ENCODE measurements around the gene CROCC2. TPM values are rescaled to one million over a fixed set of nuclear protein-coding genes. Genes with fewer than 3 reads are reported as not detected.

CROCC2 gene
- total and polyA plus RNA-seq, 2 donors (not counting 1 experiment from before 2014, with no cell fraction given) = not detected

- no peak for ATAC-seq (ENCODE audit: low read depth)
- H4K20me1 ChIP-seq (ENCODE audit: control insufficient read depth, insufficient read depth, low read length, poor library complexity, severe bottlenecking) = no peaks in the 10 kb centered on the region
- no peak overlapping the region for H3K4me3 ChIP-seq (ENCODE audit: control extremely low read depth in 1 of 5, extremely low read depth in 1 of 5, insufficient read depth in 1 of 5, low read depth in 2 of 5, low read length in 4 of 5)
- Mint-ChIP-seq H3K4me1 (no peaks in the 10 kb centered on the region), H3K27ac (no peak overlapping the region), H3K4me3 (no peak overlapping the region), H3K27me3 (peaks cover 8% of the 10 kb centered on the region), H3K9me3 (ENCODE audit: insufficient read depth) (no peaks in the 10 kb centered on the region)
- intact Hi-C loops (cut with micrococcal nuclease) = no loop called here
- 92% methylated on average over 24 of the region's 24 CpGs for WGBS (ENCODE audit: insufficient coverage)
- no peak overlapping the region for H3K27ac ChIP-seq (ENCODE audit: low read length in 2 of 2)
- TF ChIP-seq CTCF (IDR thresholded peaks at IDR 0.05) = no peak
- TF ChIP-seq EZH2 (IDR thresholded peaks at IDR 0.05; ENCODE audit: borderline replicate concordance, insufficient read depth, low read depth, low read length, poor library complexity, severe bottlenecking) = no peak
- no peak overlapping the region for H3K9ac ChIP-seq (ENCODE audit: low read length)
- peaks cover 0 to 3% (median 0%) of the 10 kb centered on the region in 3 donors for H3K9me3 ChIP-seq (ENCODE audit: control extremely low read depth in 1 of 3, control insufficient read depth in 2 of 3, insufficient read depth in 1 of 3, low read length in 2 of 3)
- no peaks in the 10 kb centered on the region for H3K36me3 ChIP-seq (replicated peaks in 1 of 2; ENCODE audit: control extremely low read depth in 1 of 2, control insufficient read depth in 1 of 2, extremely low read depth in 1 of 2, insufficient read depth in 2 of 2, low read length in 1 of 2)
- no peaks in the 10 kb centered on the region for H3K4me1 ChIP-seq (ENCODE audit: control insufficient read depth in 2 of 2, insufficient read depth in 2 of 2, low read length in 2 of 2)
- no peaks in the 10 kb centered on the region for H3K79me2 ChIP-seq (ENCODE audit: control insufficient read depth, insufficient read depth, low read length)
- no peak for DNase-seq
- CTCF ChIA-PET = no interaction called here
- H3K4me2 ChIP-seq (replicated peaks; ENCODE audit: low read depth, low read length, poor library complexity, severe bottlenecking) = no peak overlapping the region
- POLR2A ChIA-PET = no interaction called here
- H2AFZ ChIP-seq (ENCODE audit: insufficient read depth, low read depth, low read length, poor library complexity, severe bottlenecking) = no peak overlapping the region
- H3K27me3 ChIP-seq (replicated peaks in 1 of 4; ENCODE audit: control extremely low read depth in 1 of 4, control insufficient read depth in 3 of 4, insufficient read depth in 4 of 4, low read length in 3 of 4) = no peaks in the 10 kb centered on the region
These were observed 22.6 kb downstream of the CROCC2 start for GRCh38 chr2:240928476-240929363.

- H3K36me3 ChIP-seq (replicated peaks in 1 of 2; ENCODE audit: control extremely low read depth in 1 of 2, control insufficient read depth in 1 of 2, extremely low read depth in 1 of 2, insufficient read depth in 2 of 2, low read length in 1 of 2) = no peaks in the 10 kb centered on the region
- CTCF ChIA-PET = no interaction called here
- Mint-ChIP-seq H3K27me3 (peaks cover 8% of the 10 kb centered on the region), H3K4me3 (no peak overlapping the region), H3K27ac (no peak overlapping the region), H3K4me1 (no peaks in the 10 kb centered on the region), H3K9me3 (ENCODE audit: insufficient read depth) (no peaks in the 10 kb centered on the region)
- 87% methylated on average over 7 of the region's 10 CpGs for WGBS (ENCODE audit: insufficient coverage)
- no peaks in the 10 kb centered on the region for H3K79me2 ChIP-seq (ENCODE audit: control insufficient read depth, insufficient read depth, low read length)
- no peak for ATAC-seq (ENCODE audit: low read depth)
- POLR2A ChIA-PET = no interaction called here
- no peak overlapping the region for H3K4me2 ChIP-seq (replicated peaks; ENCODE audit: low read depth, low read length, poor library complexity, severe bottlenecking)
- H3K9me3 ChIP-seq (ENCODE audit: control extremely low read depth in 1 of 3, control insufficient read depth in 2 of 3, insufficient read depth in 1 of 3, low read length in 2 of 3) = peaks cover 0 to 3% (median 0%) of the 10 kb centered on the region in 3 donors
- no peak overlapping the region for H3K27ac ChIP-seq (ENCODE audit: low read length in 2 of 2)
- intact Hi-C loops (cut with micrococcal nuclease) = no loop called here
- no peak for TF ChIP-seq CTCF (IDR thresholded peaks at IDR 0.05)
- TF ChIP-seq EZH2 (IDR thresholded peaks at IDR 0.05; ENCODE audit: borderline replicate concordance, insufficient read depth, low read depth, low read length, poor library complexity, severe bottlenecking) = no peak
- H3K4me3 ChIP-seq (ENCODE audit: control extremely low read depth in 1 of 5, extremely low read depth in 1 of 5, insufficient read depth in 1 of 5, low read depth in 2 of 5, low read length in 4 of 5) = no peak overlapping the region
- no peak for DNase-seq
- no peaks in the 10 kb centered on the region for H4K20me1 ChIP-seq (ENCODE audit: control insufficient read depth, insufficient read depth, low read length, poor library complexity, severe bottlenecking)
- H2AFZ ChIP-seq (ENCODE audit: insufficient read depth, low read depth, low read length, poor library complexity, severe bottlenecking) = no peak overlapping the region
- H3K27me3 ChIP-seq (replicated peaks in 1 of 4; ENCODE audit: control extremely low read depth in 1 of 4, control insufficient read depth in 3 of 4, insufficient read depth in 4 of 4, low read length in 3 of 4) = no peaks in the 10 kb centered on the region
- H3K9ac ChIP-seq (ENCODE audit: low read length) = no peak overlapping the region
- no peaks in the 10 kb centered on the region for H3K4me1 ChIP-seq (ENCODE audit: control insufficient read depth in 2 of 2, insufficient read depth in 2 of 2, low read length in 2 of 2)
These were observed 23.4 kb downstream of the CROCC2 start for GRCh38 chr2:240929364-240930095.

All from B cell (primary cell).